Thymus (tissue), 11 donors: ENCODE measurements around the gene IFRD1. TPM values are rescaled to one million over a fixed set of nuclear protein-coding genes. Genes with fewer than 3 reads are reported as not detected.
"Not testable (repeated sequence)": the region's sequence is repeated elsewhere in the genome, so short reads cannot be mapped to it uniquely, and the experiment has no call there.

ENCODE experiments used
- DNase-seq, 9 donors: peaks; one replicate each; pipeline ENCODE4 v3.0.0-alpha.2; 2013; ENCODE audit warnings: low spot score in 9 of 9, low read depth in 6 of 9, missing footprints in 1 of 9
- H3K27ac ChIP-seq, 2 donors: one replicate each; pipeline ENCODE4 v1.5.1; 2013; ENCODE audit warnings: control low read depth in 1 of 2, low read depth in 1 of 2, low read length in 1 of 2, mild to moderate bottlenecking in 1 of 2, moderate library complexity in 1 of 2
- H3K27me3 ChIP-seq, 2 donors: one replicate each; pipeline ENCODE4 v1.5.1; 2013; ENCODE audit warnings: low read length in 1 of 2; ENCODE audit not compliant: control insufficient read depth in 2 of 2, insufficient read depth in 1 of 2
- H3K36me3 ChIP-seq, 2 donors: one replicate each; pipeline ENCODE4 v1.5.1; 2013; ENCODE audit warnings: low read length in 1 of 2, mild to moderate bottlenecking in 1 of 2, moderate library complexity in 1 of 2; ENCODE audit not compliant: control insufficient read depth in 2 of 2, insufficient read depth in 2 of 2
- H3K4me1 ChIP-seq, 2 donors: one replicate each; pipeline ENCODE4 v1.5.1; 2013; ENCODE audit warnings: low read length in 2 of 2; ENCODE audit not compliant: control insufficient read depth in 2 of 2, insufficient read depth in 2 of 2
- H3K4me3 ChIP-seq, 2 donors: one replicate each; pipeline ENCODE4 v1.5.1; 2013; ENCODE audit warnings: low read length in 2 of 2, control low read depth in 1 of 2, mild to moderate bottlenecking in 1 of 2
- H3K9me3 ChIP-seq, 2 donors: one replicate each; pipeline ENCODE4 v1.5.1; 2013; ENCODE audit warnings: low read length in 1 of 2, mild to moderate bottlenecking in 1 of 2; ENCODE audit not compliant: control insufficient read depth in 2 of 2, insufficient read depth in 1 of 2
- WGBS: extraction: QIAGEN DNeasy Blood & Tissue Kit; methylation state at CpG from one replicate; pipeline ENCODE4 v1.1.7; 2013; 5-methylcytosine and 5-hydroxymethylcytosine counted together
- polyA plus RNA-seq: library from polyadenylated mRNA; stranded (reverse); fragments of 200-250 nt; gene quantifications from one replicate; pipeline ENCODE4 v1.2.3, GENCODE V29; 2013
- total RNA-seq: library from RNA; stranded (reverse); fragments of 120-200 nt; gene quantifications from one replicate; pipeline ENCODE4 v1.2.4, GENCODE V29; 2013
- donor health status: healthy.

Gene IFRD1
- total and polyA plus RNA-seq, 2 donors = 23.2 to 63.0 TPM

DNA sequence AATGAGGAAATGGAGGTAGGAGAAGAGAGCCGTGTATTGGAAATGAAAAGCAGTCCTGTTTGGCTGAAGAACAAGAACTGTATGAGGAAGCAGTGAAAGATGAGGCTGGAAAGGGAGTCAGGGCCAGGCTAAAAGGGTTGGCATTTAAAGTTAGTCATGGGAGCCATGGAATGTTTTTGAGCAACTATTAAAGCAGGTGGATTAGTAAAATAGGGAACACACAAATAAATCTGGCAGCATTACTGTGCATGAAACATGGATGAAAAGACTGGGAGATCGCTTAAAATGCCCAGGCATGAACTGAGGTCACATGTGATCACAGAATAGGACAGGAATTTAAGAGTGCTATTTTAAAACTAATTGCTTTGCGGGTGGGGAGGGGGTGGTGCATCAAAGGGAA is 1.4 kb upstream of the IFRD1 start:
- Histone ChIP-seq H3K4me3 (no peak overlapping the region), H3K36me3 (no peaks in the 10 kb centered on the region), H3K4me1 (peaks cover 7 to 13% of the 10 kb centered on the region in 2 donors), H3K27me3 (no peaks in the 10 kb centered on the region), H3K9me3 (no peaks in the 10 kb centered on the region), H3K27ac (no peak overlapping the region)
- WGBS = 92% methylated on average over 3 of the region's 3 CpGs
- no peak for DNase-seq

GRCh38 chr7:112449353-112449752 is 907 bp upstream of the IFRD1 start:
- Histone ChIP-seq H3K4me1 (peaks cover 7 to 13% of the 10 kb centered on the region in 2 donors), H3K4me3 (peak overlapping the region; percentile 66 to 94), H3K27me3 (no peaks in the 10 kb centered on the region), H3K9me3 (no peaks in the 10 kb centered on the region), H3K27ac (no peak overlapping the region), H3K36me3 (no peaks in the 10 kb centered on the region)
- whole genome bisulfite sequencing = 66% methylated on average over 5 of the region's 5 CpGs
- DNase-seq = peak in 3 of 9 donors; percentile 10 to 25 (median 13)

DNA sequence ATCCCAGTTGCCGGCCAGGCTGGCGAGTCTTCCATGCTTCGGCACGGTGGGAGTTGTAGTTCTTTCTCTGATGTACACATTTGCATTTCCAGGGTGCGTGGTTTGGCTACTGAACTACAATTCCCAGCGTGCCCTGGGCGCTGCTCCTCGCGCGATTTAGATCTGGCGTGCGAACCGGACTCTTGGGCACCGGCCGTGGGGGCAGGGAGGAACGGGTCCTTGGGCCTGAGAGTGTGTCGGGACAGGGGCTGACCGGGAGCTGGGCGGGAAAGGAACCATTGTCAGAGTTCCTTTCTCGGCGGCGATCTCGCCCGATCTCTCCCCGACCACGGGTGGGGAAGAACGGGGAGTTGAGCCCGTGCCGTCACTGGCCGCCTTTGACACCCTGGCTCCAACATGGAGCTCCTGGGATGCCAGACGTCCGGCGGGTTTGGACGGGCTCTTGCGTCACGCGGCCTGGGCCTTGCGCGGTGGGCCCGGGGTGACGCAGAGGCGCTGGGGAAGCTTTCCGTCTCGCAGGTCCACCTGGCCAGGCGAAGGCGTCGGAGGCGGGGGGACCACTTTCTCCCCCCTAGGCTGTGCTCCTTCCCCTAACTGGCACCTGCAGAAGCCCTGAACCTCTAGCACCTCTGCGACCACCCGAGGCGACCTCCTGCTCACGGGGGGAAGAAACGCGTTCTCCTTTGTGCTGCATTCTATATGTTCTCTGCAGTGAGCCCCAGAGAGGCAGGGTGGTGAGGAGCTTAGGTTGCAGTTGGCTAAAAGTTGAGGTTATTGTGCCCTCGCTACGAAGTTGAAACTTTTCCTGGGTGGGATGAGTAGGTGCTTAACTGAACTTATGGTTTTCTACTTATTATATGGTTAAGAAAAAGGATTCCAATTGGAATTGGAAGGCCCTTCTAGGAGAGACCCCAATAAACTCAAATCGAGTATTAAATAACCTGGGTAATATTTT is 824 bp downstream of the IFRD1 start:
- Histone ChIP-seq H3K36me3 (peaks cover 0 to 3% of the 10 kb centered on the region in 2 donors), H3K4me3 (peak overlapping the region; percentile 66 to 94), H3K4me1 (peaks cover 7 to 13% of the 10 kb centered on the region in 2 donors), H3K9me3 (no peaks in the 10 kb centered on the region), H3K27me3 (no peaks in the 10 kb centered on the region), H3K27ac (peak overlapping the region; percentile 89 to 97)
- WGBS = 1% methylated on average over 57 of the region's 57 CpGs
- peak; percentile 84 to 97 (median 92) for DNase-seq

DNA sequence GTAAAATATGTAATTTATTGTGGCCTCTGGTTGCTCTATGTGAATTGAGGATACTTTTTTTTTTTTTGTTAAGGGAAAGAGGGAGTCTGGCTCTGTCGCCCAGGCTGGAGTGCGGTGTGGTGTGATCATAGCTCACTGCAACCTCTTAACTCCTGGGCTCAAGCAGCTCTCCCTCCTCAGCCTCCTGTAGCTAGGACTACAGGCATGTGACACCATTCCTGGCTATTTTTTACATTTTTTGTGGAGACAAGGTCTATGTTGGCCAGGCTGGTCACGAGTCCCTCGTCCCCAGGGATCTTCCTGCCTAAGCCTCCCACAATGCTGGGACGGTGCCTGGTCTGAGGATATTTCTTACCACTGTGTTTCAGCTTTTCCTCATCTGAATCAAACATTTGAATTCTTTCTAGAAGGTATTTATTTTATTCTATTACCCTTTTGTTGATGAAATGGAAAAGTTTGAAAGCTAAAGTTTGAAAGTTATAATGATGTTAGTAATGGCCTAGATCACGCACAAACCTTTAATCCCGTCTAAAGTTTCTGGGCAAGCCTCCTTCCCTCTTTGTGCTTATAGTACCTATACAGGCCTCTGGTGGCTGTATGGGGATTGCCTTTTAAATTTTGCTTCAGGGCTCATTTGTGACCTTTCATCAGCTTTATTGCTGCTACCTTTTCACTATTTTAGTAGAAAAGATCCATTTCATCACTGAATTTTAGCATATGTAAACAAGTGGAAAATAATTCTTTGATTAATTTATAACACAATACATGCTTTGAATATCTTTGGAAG is 2.0 kb downstream of the IFRD1 start:
- Histone ChIP-seq H3K27me3 (no peaks in the 10 kb centered on the region), H3K9me3 (no peaks in the 10 kb centered on the region), H3K36me3 (peaks cover under 1 to 13% of the 10 kb centered on the region in 2 donors), H3K4me1 (peaks cover 7 to 13% of the 10 kb centered on the region in 2 donors), H3K27ac (no peak overlapping the region), H3K4me3 (peak overlapping the region in 1 of 2 donors; percentile 94)
- peak in 3 of 9 donors; percentile 8 to 36 (median 22) for DNase-seq
- WGBS = 76% methylated on average over 7 of the region's 7 CpGs

GRCh38 chr7:112453505-112454171 is 3.4 kb downstream of the IFRD1 start:
- H3K4me1 ChIP-seq = peaks cover 7 to 13% of the 10 kb centered on the region in 2 donors
- H3K9me3 ChIP-seq = no peaks in the 10 kb centered on the region
- H3K36me3 ChIP-seq = peaks cover 4 to 23% of the 10 kb centered on the region in 2 donors
- WGBS = 85% methylated on average over 7 of the region's 7 CpGs
- no peak for DNase-seq
- no peaks in the 10 kb centered on the region for H3K27me3 ChIP-seq
- no peak overlapping the region for H3K4me3 ChIP-seq
- no peak overlapping the region for H3K27ac ChIP-seq

GRCh38 chr7:112454191-112454590 is 3.9 kb downstream of the IFRD1 start:
- not testable (repeated sequence) for H3K27me3 ChIP-seq, H3K9me3 ChIP-seq, H3K27ac ChIP-seq, H3K4me3 ChIP-seq, DNase-seq
- 99% methylated on average over 6 of the region's 6 CpGs for WGBS
- peaks cover 7 to 29% of the 10 kb centered on the region in 2 donors for H3K36me3 ChIP-seq
- peaks cover 7 to 13% of the 10 kb centered on the region in 2 donors for H3K4me1 ChIP-seq

GRCh38 chr7:112459645-112460044 is 9.4 kb downstream of the IFRD1 start:
- Histone ChIP-seq H3K4me3 (no peak overlapping the region), H3K36me3 (peaks cover 20 to 63% of the 10 kb centered on the region in 2 donors), H3K27me3 (no peaks in the 10 kb centered on the region), H3K4me1 (no peaks in the 10 kb centered on the region), H3K9me3 (no peaks in the 10 kb centered on the region), H3K27ac (no peak overlapping the region)
- DNase-seq = no peak
- 98% methylated on average over 1 of the region's 1 CpG for WGBS

DNA sequence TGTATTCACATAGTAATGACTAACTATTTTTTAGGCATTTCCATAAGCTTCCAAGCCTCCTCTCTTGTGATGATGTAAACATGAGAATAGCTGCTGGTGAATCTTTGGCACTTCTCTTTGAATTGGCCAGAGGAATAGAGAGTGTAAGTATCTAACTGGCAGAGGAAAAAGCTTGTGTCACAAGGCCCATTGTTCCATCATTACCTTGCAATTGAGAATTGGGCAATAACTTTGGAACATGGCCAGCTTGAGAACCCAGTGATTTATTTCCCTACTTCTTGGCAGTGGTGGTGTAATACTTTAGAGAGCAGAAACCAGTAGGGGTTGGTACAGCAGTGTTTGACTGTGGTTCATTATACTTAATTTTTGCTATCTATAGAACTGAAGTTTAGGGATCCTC is 12.0 kb downstream of the IFRD1 start:
- H3K27me3 ChIP-seq = no peaks in the 10 kb centered on the region
- H3K4me1 ChIP-seq = no peaks in the 10 kb centered on the region
- no peak overlapping the region for H3K4me3 ChIP-seq
- H3K36me3 ChIP-seq = peaks cover 27 to 65% of the 10 kb centered on the region in 2 donors
- no peak for DNase-seq
- H3K27ac ChIP-seq = no peak overlapping the region
- H3K9me3 ChIP-seq = no peaks in the 10 kb centered on the region
